ENCODE data around the gene LGALS9C. TPM values are rescaled to one million over a fixed set of nuclear protein-coding genes. Genes with fewer than 3 reads are reported as not detected.

LGALS9C gene
- total RNA-seq: 0.65 and 1.6 TPM in 2 replicates

DNA sequence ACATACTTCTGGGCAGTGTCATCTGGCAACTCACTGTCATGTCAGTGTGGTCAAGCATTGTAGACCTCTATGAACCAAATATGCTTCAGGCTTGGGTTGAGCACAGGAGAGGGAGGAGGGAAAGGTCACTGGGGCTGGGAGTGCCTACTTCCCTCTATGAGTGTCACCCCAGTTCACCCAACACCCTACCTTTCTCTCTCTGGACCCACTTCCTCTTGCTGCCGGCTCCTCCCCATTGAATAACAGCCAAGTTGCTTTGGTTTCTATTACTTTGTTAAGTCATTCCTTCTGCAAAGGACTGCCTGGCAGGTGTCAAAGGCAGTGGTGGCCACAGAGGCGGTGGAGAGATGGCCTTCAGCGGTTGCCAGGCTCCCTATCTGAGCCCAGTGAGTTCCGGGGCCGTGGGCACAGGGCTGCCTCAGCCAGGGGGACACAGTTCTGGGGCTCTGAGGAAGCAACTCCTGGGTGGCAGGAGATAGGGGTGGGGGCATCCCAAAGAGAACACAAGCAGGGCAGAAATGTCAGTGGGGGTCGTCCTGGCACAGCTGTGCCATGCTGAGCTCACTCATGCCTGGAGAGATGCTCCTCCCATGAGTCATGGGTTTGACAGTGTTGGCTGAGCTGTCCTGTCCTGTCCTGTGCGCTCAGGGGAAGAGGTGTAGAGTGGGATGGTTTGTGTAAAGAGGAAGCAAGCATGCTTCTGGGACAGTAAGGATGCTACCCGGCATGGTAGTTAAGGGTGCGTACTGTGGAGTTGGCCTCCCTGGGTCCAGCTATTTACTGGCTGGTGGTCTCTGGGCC lies at the start of gene LGALS9C:
LGALS9C (plus strand) TSS at position 282 of the 801 bp plus-strand sequence; CDS start at position 348, 66 bp downstream.

Other genes with a start within 250 kb of the LGALS9C start
- gene FLII, start 218.1 kb upstream of the LGALS9C start, total RNA-seq: 275 and 343 TPM in 2 replicates
- 13.2 and 14.1 TPM in 2 replicates for gene MIEF2, start 216.1 kb upstream of the LGALS9C start, total RNA-seq
- 19.9 and 26.6 TPM in 2 replicates for gene TOP3A, start 161.8 kb upstream of the LGALS9C start, total RNA-seq
- 6.5 and 9.1 TPM in 2 replicates for gene SMCR8, start 161.5 kb upstream of the LGALS9C start, total RNA-seq
- 36.6 and 37.3 TPM in 2 replicates for gene SHMT1, start 113.2 kb upstream of the LGALS9C start, total RNA-seq
- gene EVPLL, start 99.0 kb upstream of the LGALS9C start, total RNA-seq: 1.8 and 1.9 TPM in 2 replicates
- not detected in 2 replicates for gene TBC1D28, start 167.6 kb downstream of the LGALS9C start, total RNA-seq
- 2.8 and 5.9 TPM in 2 replicates for gene FOXO3B, start 205.5 kb downstream of the LGALS9C start, total RNA-seq